PC-3 (cell line): ENCODE measurements around the gene LCORL.

ENCODE experiments used
- EZH2phosphoT487 ChIP-seq: fragments of 300-600 bp; sonication (generic); IDR thresholded peaks from 2 replicates; pipeline ENCODE4 v1.6.1; 2018; ENCODE audit warnings: mild to moderate bottlenecking, antibody characterized with exemption, low read length, borderline replicate concordance
- TF ChIP-seq, protein P1 (sequence below): fragments of 300-600 bp; sonication (generic); conservative IDR thresholded peaks from 2 replicates; pipeline ENCODE4 v1.5.1; 2017; ENCODE audit warnings: antibody characterized with exemption, low read depth, mild to moderate bottlenecking, low read length

DNA sequence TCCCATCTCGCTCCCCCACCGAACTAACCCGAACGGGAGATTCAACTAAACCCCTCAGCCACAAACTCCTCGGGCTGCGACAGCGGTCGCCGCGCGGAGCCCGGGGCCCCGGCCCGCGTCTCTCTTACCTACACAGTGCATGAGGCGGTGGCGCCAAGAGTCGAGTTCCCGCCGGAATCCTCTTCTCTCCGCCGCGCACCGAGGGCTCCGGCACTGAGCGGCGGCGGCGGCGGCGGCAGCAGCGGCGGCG, 160 bp downstream of the LCORL start:
- TF ChIP-seq, protein P1, sequence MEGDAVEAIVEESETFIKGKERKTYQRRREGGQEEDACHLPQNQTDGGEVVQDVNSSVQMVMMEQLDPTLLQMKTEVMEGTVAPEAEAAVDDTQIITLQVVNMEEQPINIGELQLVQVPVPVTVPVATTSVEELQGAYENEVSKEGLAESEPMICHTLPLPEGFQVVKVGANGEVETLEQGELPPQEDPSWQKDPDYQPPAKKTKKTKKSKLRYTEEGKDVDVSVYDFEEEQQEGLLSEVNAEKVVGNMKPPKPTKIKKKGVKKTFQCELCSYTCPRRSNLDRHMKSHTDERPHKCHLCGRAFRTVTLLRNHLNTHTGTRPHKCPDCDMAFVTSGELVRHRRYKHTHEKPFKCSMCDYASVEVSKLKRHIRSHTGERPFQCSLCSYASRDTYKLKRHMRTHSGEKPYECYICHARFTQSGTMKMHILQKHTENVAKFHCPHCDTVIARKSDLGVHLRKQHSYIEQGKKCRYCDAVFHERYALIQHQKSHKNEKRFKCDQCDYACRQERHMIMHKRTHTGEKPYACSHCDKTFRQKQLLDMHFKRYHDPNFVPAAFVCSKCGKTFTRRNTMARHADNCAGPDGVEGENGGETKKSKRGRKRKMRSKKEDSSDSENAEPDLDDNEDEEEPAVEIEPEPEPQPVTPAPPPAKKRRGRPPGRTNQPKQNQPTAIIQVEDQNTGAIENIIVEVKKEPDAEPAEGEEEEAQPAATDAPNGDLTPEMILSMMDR: no peak
- no peak for TF ChIP-seq EZH2phosphoT487
